Astrocyte (in vitro differentiated cells and primary cell): ENCODE data around the gene ACVRL1. TPM values are rescaled to one million over a fixed set of nuclear protein-coding genes. Genes with fewer than 3 reads are reported as not detected.

Experiments used
- DNase-seq: peaks from one replicate; pipeline ENCODE4 v3.0.0-alpha.2; 2010; ENCODE audit warnings: low read depth
- FAIRE-seq: peaks from 2 replicates; lab custom pipeline; 2011; peaks lifted over from hg19 to GRCh38; lab: Jason Lieb, UNC
- H2AFZ ChIP-seq: 2 replicates; pipeline ENCODE4 v1.6.0; 2012; ENCODE audit warnings: low read depth, low read length, inconsistent platforms
- H3K27ac ChIP-seq: 2 replicates; pipeline ENCODE4 v1.5.1; 2011; ENCODE audit warnings: low read depth, low read length, inconsistent platforms
- H3K27me3 ChIP-seq: 2 replicates; pipeline ENCODE4 v1.6.0; 2011; ENCODE audit warnings: low read length, inconsistent platforms; ENCODE audit not compliant: insufficient read depth
- H3K36me3 ChIP-seq: 2 replicates; pipeline ENCODE4 v1.5.1; 2011; ENCODE audit warnings: low read length, inconsistent platforms; ENCODE audit not compliant: insufficient read depth
- H3K4me1 ChIP-seq: 2 replicates; pipeline ENCODE4 v1.5.1; 2011; ENCODE audit warnings: low read length, inconsistent platforms; ENCODE audit not compliant: insufficient read depth
- H3K4me2 ChIP-seq: 2 replicates; pipeline ENCODE4 v1.6.0; 2012; ENCODE audit warnings: low read length, inconsistent platforms
- H3K4me3 ChIP-seq: 2 replicates; pipeline ENCODE4 v1.5.1; 2011; ENCODE audit warnings: low read depth, mild to moderate bottlenecking, low read length, inconsistent platforms; ENCODE audit not compliant: insufficient read depth
- H3K79me2 ChIP-seq: 2 replicates; pipeline ENCODE4 v1.6.0; 2012; ENCODE audit warnings: mild to moderate bottlenecking, low read length, inconsistent platforms; ENCODE audit not compliant: insufficient read depth
- H3K9ac ChIP-seq: 2 replicates; pipeline ENCODE4 v1.6.0; 2012; ENCODE audit warnings: mild to moderate bottlenecking, low read length, inconsistent platforms
- H3K9me3 ChIP-seq: 2 replicates; pipeline ENCODE4 v1.5.1; 2012; ENCODE audit warnings: low read depth, mild to moderate bottlenecking, low read length, inconsistent platforms; ENCODE audit not compliant: insufficient read depth
- H4K20me1 ChIP-seq: 2 replicates; pipeline ENCODE4 v1.6.0; 2012; ENCODE audit warnings: low read length, inconsistent platforms; ENCODE audit not compliant: insufficient read depth
- H3K27ac Mint-ChIP-seq: one replicate; pipeline ENCODE4 v1.8.0; 2021; ENCODE audit warnings: mild to moderate bottlenecking, mixed read lengths; ENCODE audit not compliant: unreplicated experiment
- H3K27me3 Mint-ChIP-seq: one replicate; pipeline ENCODE4 v1.8.0; 2021; ENCODE audit warnings: low read depth, mixed read lengths; ENCODE audit not compliant: unreplicated experiment
- H3K36me3 Mint-ChIP-seq: one replicate; pipeline ENCODE4 v1.8.0; 2021; ENCODE audit warnings: low read depth, mixed read lengths; ENCODE audit not compliant: unreplicated experiment
- H3K4me1 Mint-ChIP-seq: one replicate; pipeline ENCODE4 v1.8.0; 2021; ENCODE audit warnings: low read depth, mixed read lengths; ENCODE audit not compliant: unreplicated experiment
- H3K4me3 Mint-ChIP-seq: one replicate; pipeline ENCODE4 v1.8.0; 2021; ENCODE audit warnings: mild to moderate bottlenecking, moderate library complexity, mixed read lengths; ENCODE audit not compliant: unreplicated experiment
- H3K9me3 Mint-ChIP-seq: one replicate; pipeline ENCODE4 v1.8.0; 2021; ENCODE audit warnings: mild to moderate bottlenecking, mixed read lengths; ENCODE audit not compliant: unreplicated experiment
- EZH2 ChIP-seq: IDR thresholded peaks from 2 replicates; pipeline ENCODE4 v1.6.1; 2012; ENCODE audit warnings: mild to moderate bottlenecking, low read length, inconsistent platforms; ENCODE audit not compliant: insufficient read depth
- total RNA-seq: library from RNA; stranded (reverse); gene quantifications from 2 replicates; pipeline ENCODE4 v1.2.1, GENCODE V29; 2021
- TF ChIP-seq, protein P1 (sequence below): IDR thresholded peaks from 2 replicates; pipeline ENCODE4 v1.5.1; 2011; ENCODE audit warnings: low read depth, mild to moderate bottlenecking, inconsistent platforms, low read length, moderate library complexity; ENCODE audit not compliant: insufficient read depth

The ACVRL1 gene
- total RNA-seq, 1 donor from 2014 or later = 0.95 TPM

DNA sequence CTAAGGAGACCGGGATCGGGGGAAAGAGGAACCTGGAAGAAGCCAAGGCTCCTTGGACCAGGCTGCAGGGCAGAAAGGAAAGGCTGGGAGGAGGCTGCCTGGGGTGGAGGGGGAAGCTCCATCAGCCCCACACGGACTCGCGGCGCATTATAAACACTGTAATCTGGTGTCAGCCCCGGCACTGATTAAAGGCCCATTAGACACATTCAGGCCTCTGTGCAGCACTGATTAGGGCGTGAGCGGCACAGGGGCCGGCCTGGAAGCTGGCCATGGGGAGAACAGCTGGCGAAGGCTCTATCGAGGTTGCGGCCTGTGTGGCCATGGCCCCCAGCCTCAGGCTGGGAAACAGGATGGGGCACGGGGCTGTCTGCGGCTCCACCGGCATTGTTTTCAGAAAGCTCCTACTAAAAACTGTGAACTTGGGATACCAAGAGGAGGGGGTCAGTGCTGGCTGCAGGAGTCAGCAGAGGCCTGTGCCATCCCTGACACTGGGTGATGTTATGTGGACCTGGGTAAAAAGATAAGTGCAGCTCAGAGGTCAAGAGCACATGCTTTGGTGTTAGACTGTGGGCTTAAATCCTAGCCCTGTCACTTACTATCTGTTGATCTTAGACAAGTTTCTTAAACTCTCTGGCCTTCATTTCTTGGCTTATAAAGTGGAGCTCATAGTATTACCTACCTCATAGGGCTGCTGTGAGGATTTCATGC is 10.6 kb downstream of the ACVRL1 start:
- Histone ChIP-seq H3K4me3 (no peak overlapping the region), H2AFZ (no peak overlapping the region), H3K9ac (no peak overlapping the region), H3K27me3 (no peaks in the 10 kb centered on the region), H3K9me3 (no peaks in the 10 kb centered on the region), H3K36me3 (no peaks in the 10 kb centered on the region), H3K4me1 (no peaks in the 10 kb centered on the region), H3K4me2 (no peak overlapping the region), H4K20me1 (no peaks in the 10 kb centered on the region), H3K79me2 (no peaks in the 10 kb centered on the region), H3K27ac (no peak overlapping the region)
- H3K4me1 Mint-ChIP-seq = peaks cover 4% of the 10 kb centered on the region
- no peaks in the 10 kb centered on the region for H3K36me3 Mint-ChIP-seq
- no peak for DNase-seq
- no peak overlapping the region for H3K27ac Mint-ChIP-seq
- H3K9me3 Mint-ChIP-seq = no peaks in the 10 kb centered on the region
- no peak for FAIRE-seq
- peaks cover 25% of the 10 kb centered on the region for H3K27me3 Mint-ChIP-seq
- no peak overlapping the region for H3K4me3 Mint-ChIP-seq
- TF ChIP-seq EZH2 = no peak
- TF ChIP-seq, protein P1, sequence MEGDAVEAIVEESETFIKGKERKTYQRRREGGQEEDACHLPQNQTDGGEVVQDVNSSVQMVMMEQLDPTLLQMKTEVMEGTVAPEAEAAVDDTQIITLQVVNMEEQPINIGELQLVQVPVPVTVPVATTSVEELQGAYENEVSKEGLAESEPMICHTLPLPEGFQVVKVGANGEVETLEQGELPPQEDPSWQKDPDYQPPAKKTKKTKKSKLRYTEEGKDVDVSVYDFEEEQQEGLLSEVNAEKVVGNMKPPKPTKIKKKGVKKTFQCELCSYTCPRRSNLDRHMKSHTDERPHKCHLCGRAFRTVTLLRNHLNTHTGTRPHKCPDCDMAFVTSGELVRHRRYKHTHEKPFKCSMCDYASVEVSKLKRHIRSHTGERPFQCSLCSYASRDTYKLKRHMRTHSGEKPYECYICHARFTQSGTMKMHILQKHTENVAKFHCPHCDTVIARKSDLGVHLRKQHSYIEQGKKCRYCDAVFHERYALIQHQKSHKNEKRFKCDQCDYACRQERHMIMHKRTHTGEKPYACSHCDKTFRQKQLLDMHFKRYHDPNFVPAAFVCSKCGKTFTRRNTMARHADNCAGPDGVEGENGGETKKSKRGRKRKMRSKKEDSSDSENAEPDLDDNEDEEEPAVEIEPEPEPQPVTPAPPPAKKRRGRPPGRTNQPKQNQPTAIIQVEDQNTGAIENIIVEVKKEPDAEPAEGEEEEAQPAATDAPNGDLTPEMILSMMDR = no peak

DNA sequence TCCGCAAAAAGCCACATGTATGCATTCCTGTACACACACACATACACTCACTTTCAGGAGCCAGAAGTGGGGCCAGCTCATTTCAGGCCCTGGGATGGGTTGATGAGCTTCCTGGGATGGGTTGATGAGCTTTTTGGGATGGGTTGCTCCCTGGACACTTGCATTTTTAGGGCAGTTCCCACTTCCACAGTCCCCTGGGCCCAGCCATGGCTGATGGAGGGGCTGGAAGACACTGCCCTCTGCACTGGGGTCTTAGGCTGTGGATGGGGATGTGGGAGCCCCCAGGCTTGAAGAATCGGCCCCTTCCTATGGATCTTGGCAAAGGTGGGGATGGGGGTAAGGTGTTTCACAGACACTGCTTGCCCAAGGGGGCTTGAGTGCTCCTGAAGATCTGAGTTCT is 12.7 kb downstream of the ACVRL1 start:
- H3K9me3 Mint-ChIP-seq = no peaks in the 10 kb centered on the region
- H3K36me3 ChIP-seq = no peaks in the 10 kb centered on the region
- TF ChIP-seq, protein P1 = no peak
- TF ChIP-seq EZH2 = no peak
- no peaks in the 10 kb centered on the region for H3K4me1 ChIP-seq
- no peak overlapping the region for H3K4me2 ChIP-seq
- H3K36me3 Mint-ChIP-seq = no peaks in the 10 kb centered on the region
- H4K20me1 ChIP-seq = no peaks in the 10 kb centered on the region
- H3K4me1 Mint-ChIP-seq = peaks cover 4% of the 10 kb centered on the region
- H3K27ac Mint-ChIP-seq = no peak overlapping the region
- no peak overlapping the region for H3K4me3 ChIP-seq
- no peak overlapping the region for H3K27ac ChIP-seq
- no peaks in the 10 kb centered on the region for H3K79me2 ChIP-seq
- H3K4me3 Mint-ChIP-seq = no peak overlapping the region
- FAIRE-seq (no peak), DNase-seq (no peak)
- no peaks in the 10 kb centered on the region for H3K27me3 ChIP-seq
- H3K9me3 ChIP-seq = no peaks in the 10 kb centered on the region
- no peak overlapping the region for H2AFZ ChIP-seq
- peaks cover 30% of the 10 kb centered on the region for H3K27me3 Mint-ChIP-seq
- H3K9ac ChIP-seq = no peak overlapping the region

DNA sequence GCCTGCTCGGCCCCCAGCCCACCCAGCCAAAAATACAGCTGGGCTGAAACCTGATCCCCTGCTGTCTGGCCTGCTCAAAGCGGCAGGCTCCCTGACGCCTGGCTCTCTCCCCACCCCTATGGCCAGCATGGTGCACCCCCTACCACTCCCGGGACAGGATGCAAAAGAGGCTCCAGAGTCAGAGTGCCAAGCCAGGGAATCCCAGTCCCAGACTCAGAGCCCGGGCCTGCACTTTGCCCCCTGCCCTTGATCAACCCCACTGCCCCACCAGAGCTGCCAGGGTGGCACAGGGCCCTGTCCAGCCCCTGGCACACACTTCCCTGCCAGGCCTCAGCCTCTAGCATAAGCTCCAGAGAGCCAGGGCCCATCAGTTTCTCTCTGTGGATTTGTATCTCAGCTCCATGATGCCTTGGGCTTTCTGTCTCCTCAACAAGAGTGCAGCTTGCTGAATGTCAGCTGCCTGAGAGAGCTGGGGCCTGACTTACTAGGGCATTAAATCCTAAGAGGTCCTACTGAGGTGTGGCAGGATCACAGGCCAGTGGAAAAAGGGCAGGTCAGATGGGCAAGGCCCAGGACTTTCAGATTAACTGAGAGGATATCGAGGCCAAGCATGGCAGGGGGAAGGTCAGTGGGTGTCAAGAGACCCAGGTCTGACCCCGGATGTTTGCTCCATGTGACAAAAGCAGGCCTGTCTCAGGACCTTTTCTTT is 13.9 kb downstream of the ACVRL1 start:
- FAIRE-seq (no peak), DNase-seq (no peak)
- peaks cover 2% of the 10 kb centered on the region for H3K4me1 Mint-ChIP-seq
- no peak overlapping the region for H3K27ac Mint-ChIP-seq
- Histone ChIP-seq H3K4me3 (no peak overlapping the region), H3K79me2 (no peaks in the 10 kb centered on the region), H3K27me3 (no peaks in the 10 kb centered on the region), H2AFZ (no peak overlapping the region), H3K36me3 (no peaks in the 10 kb centered on the region), H3K4me2 (no peak overlapping the region), H3K4me1 (no peaks in the 10 kb centered on the region), H4K20me1 (no peaks in the 10 kb centered on the region), H3K9me3 (no peaks in the 10 kb centered on the region), H3K27ac (no peak overlapping the region), H3K9ac (no peak overlapping the region)
- H3K4me3 Mint-ChIP-seq = no peak overlapping the region
- no peaks in the 10 kb centered on the region for H3K9me3 Mint-ChIP-seq
- no peaks in the 10 kb centered on the region for H3K36me3 Mint-ChIP-seq
- TF ChIP-seq, protein P1 = no peak
- TF ChIP-seq EZH2 = no peak
- H3K27me3 Mint-ChIP-seq = peaks cover 38% of the 10 kb centered on the region
